Heart right ventricle (tissue), 16 donors: Measurements from ENCODE around the gene FNDC11. TPM values are rescaled to one million over a fixed set of nuclear protein-coding genes. Genes with fewer than 3 reads are reported as not detected.

Experiments
- ATAC-seq, 8 donors: fragments of 200-7000 bp; cut with Tn5 transposase; one replicate each; pipeline ENCODE4 v1.9.1; 2020; ENCODE audit warnings: mild to moderate bottlenecking in 8 of 8, moderate library complexity in 8 of 8, moderate number of reproducible peaks in 1 of 8
- DNase-seq, 2 donors: peaks; one replicate each; pipeline ENCODE4 v3.0.0-alpha.2; 2020
- H3K27ac ChIP-seq, 10 donors: fragments of 200-600 bp; sonication (generic) in 2 of 10; one replicate each; pipeline versions ENCODE4 v1.5.0 to v1.8.0; 2020 to 2022; ENCODE audit warnings: mild to moderate bottlenecking in 3 of 10
- H3K27me3 ChIP-seq, 7 donors: fragments of 200-600 bp; one replicate each; pipeline ENCODE4 v1.8.0; 2021 to 2022; ENCODE audit warnings: mild to moderate bottlenecking in 2 of 7
- H3K36me3 ChIP-seq, 9 donors: fragments of 200-600 bp; sonication (generic) in 1 of 9; one replicate each; pipeline versions ENCODE4 v1.5.0 to v1.8.0; 2020 to 2022; ENCODE audit warnings: mild to moderate bottlenecking in 2 of 9
- H3K4me1 ChIP-seq, 9 donors: fragments of 200-600 bp; sonication (generic) in 1 of 9; one replicate each; pipeline versions ENCODE4 v1.5.0 to v1.8.0; 2020 to 2022; ENCODE audit warnings: mild to moderate bottlenecking in 4 of 9
- H3K4me3 ChIP-seq, 10 donors: fragments of 200-600 bp; sonication (generic) in 2 of 10; one replicate each; pipeline versions ENCODE4 v1.5.0 to v1.8.0; 2020 to 2022; ENCODE audit warnings: mild to moderate bottlenecking in 7 of 10, moderate library complexity in 2 of 10
- H3K9me3 ChIP-seq, 11 donors: fragments of 200-600 bp in 10 of 11; sonication (generic) in 2 of 11; one replicate each; pipeline versions ENCODE4 v1.5.0 to v1.8.0; 2013 to 2022; ENCODE audit warnings: mild to moderate bottlenecking in 2 of 11, control low read depth in 1 of 11, moderate library complexity in 1 of 11
- WGBS, 2 donors: extraction: QIAGEN DNeasy Blood & Tissue Kit; methylation state at CpG; one replicate each; pipeline ENCODE4 v1.1.7; 2013; ENCODE audit warnings: inconsistent platforms in 1 of 2; 5-methylcytosine and 5-hydroxymethylcytosine counted together
- intact Hi-C, 10 donors: fragments of 100-400 bp; cut with DNase I; formaldehyde crosslinking; loops; one replicate each; pipeline versions ENCODE4 v1.11.1 to v1.14.2; 2022
- polyA plus RNA-seq, 2 donors: library from polyadenylated mRNA; stranded (reverse); fragments of 200-250 nt; gene quantifications; one replicate each; pipeline ENCODE4 v1.2.3, GENCODE V29; 2013
- total RNA-seq, 10 donors: library from RNA; stranded (reverse); fragmentation: NEBNext Ultra II Directional in 3 of 10; extraction: Animal tissue kit (Norgen Biotek cat#: 25700) in 3 of 10; gene quantifications; one replicate each; pipeline versions ENCODE4 v1.2.1 to v1.2.4, GENCODE V29; 2021 to 2023
- TF ChIP-seq, protein P1 (sequence below), 9 donors: fragments of 200-600 bp; sonication (generic) in 2 of 9; IDR thresholded peaks; one replicate each; pipeline versions ENCODE4 v1.5.0 to v1.8.0; 2021 to 2022; ENCODE audit warnings: antibody characterized with exemption in 9 of 9, mild to moderate bottlenecking in 5 of 9, moderate library complexity in 1 of 9
- donor health status: Arrhythmogenic right ventricular cardiomyopathy.
- donor health status: ischemic (EF 13 %, LVEDD 7.1; RV severe dilation, severe dysfunction).
- donor health status: healthy with polysubstance abuse.
- donor health status: DM: no; HTN: yes; CAD: no.
- donor health status: DM: no; HTN: no; CAD: no.
- donor health status: ischemic (EF 25% LVEDD 6.9; RV normal size, moderate dysfunction).
- donor health status: ischemic (EF 25% LVEDD 5.7; RV mildly dilated, moderate dysfunction).
- donor health status: healthy.
- donor health status: DM: yes; HTN: yes; CAD: no.
- donor health status: Ischemic cardiomyopathy.
- donor health status: ischemic (EF 35%, LVEDD 5.7; RV mildly dilated, moderate dysfunction).
- donor health status: nonischemic (EF 11% LVEDD 7.7; RV severe dilation, severe dysfunction).
- donor health status: DM: yes; HTN: yes; CAD: no.
- donor health status: PGD.
- donor health status: ischemic (EF 29% LVEDD 5.4; RV normal size, mild dysfunction).
- donor health status: nonischemic (EF 23%, LVEDD 6.1; RV moderate dilation, normal function).

The FNDC11 gene
- total and polyA plus RNA-seq, 12 donors = 0.09 to 0.29 (median 0.18) TPM; not detected in 6

DNA sequence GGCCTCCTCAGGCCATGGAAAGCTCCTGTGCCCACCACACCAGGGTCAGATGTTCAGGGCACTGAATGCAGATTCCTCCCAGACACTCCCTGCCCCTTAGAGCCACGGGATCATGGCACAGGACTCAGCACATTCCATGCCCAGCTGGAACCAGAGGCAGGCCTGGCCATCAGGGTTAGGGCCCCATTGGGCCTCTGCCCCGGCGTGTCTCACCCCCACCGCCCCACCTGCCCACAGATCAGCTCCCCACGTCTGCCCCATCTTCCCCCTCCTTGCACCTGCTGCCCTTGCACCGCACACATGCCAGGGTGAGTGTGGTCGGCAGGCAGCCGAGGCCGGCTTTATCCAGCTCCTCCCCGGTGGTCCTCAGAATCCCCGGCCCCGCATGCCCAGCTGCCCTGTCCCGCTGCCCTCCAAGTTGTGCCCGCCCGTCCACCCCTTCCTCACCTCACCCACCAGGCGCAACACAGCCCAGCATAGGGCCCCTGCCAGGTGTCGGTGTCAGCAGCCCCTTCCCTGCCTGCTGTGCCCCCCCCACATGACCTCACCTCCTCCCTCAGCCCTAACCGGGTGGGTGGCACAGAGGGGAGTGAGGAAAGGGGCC, 4.2 kb upstream of the FNDC11 start:
- H3K27me3 ChIP-seq = peaks cover 0 to 84% (median 31%) of the 10 kb centered on the region in 7 donors
- H3K4me3 ChIP-seq = no peak overlapping the region
- no peaks in the 10 kb centered on the region for H3K9me3 ChIP-seq
- intact Hi-C loops = loop anchor here in 2 of 10 donors (5.0 to 10.0 kb wide), 2 partner anchors 335 to 408 kb away; partner anchors contain the start of gene UCKL1 (in 1 of the 2)
- 84% methylated on average over 18 of the region's 18 CpGs for WGBS, 2 donors
- H3K36me3 ChIP-seq = no peaks in the 10 kb centered on the region
- no peak overlapping the region for H3K27ac ChIP-seq
- ATAC-seq (no peak), DNase-seq (no peak)
- H3K4me1 ChIP-seq = peaks cover 0 to 19% (median 10%) of the 10 kb centered on the region in 9 donors
- TF ChIP-seq, protein P1, sequence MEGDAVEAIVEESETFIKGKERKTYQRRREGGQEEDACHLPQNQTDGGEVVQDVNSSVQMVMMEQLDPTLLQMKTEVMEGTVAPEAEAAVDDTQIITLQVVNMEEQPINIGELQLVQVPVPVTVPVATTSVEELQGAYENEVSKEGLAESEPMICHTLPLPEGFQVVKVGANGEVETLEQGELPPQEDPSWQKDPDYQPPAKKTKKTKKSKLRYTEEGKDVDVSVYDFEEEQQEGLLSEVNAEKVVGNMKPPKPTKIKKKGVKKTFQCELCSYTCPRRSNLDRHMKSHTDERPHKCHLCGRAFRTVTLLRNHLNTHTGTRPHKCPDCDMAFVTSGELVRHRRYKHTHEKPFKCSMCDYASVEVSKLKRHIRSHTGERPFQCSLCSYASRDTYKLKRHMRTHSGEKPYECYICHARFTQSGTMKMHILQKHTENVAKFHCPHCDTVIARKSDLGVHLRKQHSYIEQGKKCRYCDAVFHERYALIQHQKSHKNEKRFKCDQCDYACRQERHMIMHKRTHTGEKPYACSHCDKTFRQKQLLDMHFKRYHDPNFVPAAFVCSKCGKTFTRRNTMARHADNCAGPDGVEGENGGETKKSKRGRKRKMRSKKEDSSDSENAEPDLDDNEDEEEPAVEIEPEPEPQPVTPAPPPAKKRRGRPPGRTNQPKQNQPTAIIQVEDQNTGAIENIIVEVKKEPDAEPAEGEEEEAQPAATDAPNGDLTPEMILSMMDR (IDR thresholded peaks at IDR 0.05) = no peak

DNA sequence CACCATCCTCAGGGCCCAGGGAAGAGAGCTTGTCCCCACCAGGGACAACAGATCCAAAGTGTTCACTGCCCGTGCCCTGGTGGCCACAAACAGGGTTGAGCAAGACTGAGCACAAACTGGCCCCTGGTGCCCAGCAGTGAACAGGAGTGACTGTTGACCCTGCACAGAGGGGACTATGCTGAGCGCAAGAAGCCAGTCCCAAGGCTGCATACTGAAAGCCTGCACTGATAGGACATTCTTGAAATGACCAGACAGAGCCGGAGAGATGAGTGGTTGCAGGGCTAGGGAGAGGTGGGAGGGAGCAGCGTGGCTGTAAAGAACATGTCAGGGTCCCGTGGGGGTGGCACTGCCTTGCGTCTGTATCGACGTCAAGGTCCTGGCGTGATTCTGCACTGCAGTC, 2.9 kb upstream of the FNDC11 start:
- intact Hi-C loops = loop anchor here in 1 of 10 donors (5.0 kb wide), 1 partner anchor 406 kb away; the partner anchor contains the start of gene UCKL1
- Histone ChIP-seq H3K27ac (no peak overlapping the region), H3K4me1 (peaks cover 0 to 19% (median 10%) of the 10 kb centered on the region in 9 donors), H3K4me3 (no peak overlapping the region), H3K36me3 (no peaks in the 10 kb centered on the region), H3K27me3 (peaks cover 0 to 75% (median 31%) of the 10 kb centered on the region in 7 donors), H3K9me3 (no peaks in the 10 kb centered on the region)
- 31 to 35% methylated on average over 9 of the region's 9 CpGs for WGBS, 2 donors
- no peak for ATAC-seq
- DNase-seq = no peak
- TF ChIP-seq, protein P1 (IDR thresholded peaks at IDR 0.05) = no peak

DNA sequence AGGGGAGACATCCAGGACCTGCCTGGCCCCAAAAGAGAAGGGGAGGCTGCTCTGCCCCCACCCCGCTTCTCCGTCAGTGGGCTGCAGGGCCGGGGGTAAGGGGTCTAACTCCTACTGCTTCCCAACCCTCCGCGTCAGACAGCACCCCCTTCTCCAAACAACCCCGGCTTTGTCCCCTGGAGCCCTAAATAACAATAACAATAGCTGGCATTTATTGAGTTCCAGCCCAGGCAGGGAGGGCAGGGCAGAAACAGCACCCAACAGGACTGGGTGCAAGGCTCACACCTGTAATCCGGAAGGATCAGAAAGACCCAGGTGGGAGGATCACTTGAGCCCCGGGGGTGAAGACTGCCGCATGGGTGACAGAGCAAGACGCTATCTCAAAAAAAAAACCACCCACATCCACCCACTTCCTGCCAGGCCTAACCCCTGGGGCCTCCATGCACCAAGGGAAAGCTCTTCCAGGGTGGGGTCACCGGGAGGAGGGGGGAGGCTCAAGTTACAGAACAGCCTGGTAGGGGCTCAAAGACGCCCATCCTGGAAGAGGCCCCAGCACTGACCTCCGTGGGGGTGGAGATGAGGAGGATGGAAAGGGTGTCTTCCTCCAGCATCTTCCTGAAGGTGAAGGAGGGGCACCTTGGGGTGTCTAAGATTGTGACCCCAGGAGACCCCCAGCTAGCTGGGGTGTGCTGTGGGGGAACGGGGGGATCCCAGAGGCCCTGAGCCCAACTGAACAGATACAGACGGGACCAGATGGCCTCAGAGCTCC, 1.3 kb upstream of the FNDC11 start:
- H3K36me3 ChIP-seq = peaks cover 0 to 2% (median 0%) of the 10 kb centered on the region in 9 donors
- intact Hi-C loops = loop anchor here in 1 of 10 donors (5.0 kb wide), 1 partner anchor 405 kb away; the partner anchor contains the start of gene UCKL1
- no peak for DNase-seq
- no peaks in the 10 kb centered on the region for H3K9me3 ChIP-seq
- H3K27me3 ChIP-seq = peaks cover 0 to 60% (median 24%) of the 10 kb centered on the region in 7 donors
- no peak overlapping the region for H3K4me3 ChIP-seq
- peaks cover 0 to 19% (median 10%) of the 10 kb centered on the region in 9 donors for H3K4me1 ChIP-seq
- ATAC-seq = no peak
- WGBS, 2 donors = 44 to 47% methylated on average over 15 of the region's 15 CpGs
- TF ChIP-seq, protein P1 (IDR thresholded peaks at IDR 0.05) = no peak
- H3K27ac ChIP-seq = peak overlapping the region in 1 of 10 donors; percentile 21

DNA sequence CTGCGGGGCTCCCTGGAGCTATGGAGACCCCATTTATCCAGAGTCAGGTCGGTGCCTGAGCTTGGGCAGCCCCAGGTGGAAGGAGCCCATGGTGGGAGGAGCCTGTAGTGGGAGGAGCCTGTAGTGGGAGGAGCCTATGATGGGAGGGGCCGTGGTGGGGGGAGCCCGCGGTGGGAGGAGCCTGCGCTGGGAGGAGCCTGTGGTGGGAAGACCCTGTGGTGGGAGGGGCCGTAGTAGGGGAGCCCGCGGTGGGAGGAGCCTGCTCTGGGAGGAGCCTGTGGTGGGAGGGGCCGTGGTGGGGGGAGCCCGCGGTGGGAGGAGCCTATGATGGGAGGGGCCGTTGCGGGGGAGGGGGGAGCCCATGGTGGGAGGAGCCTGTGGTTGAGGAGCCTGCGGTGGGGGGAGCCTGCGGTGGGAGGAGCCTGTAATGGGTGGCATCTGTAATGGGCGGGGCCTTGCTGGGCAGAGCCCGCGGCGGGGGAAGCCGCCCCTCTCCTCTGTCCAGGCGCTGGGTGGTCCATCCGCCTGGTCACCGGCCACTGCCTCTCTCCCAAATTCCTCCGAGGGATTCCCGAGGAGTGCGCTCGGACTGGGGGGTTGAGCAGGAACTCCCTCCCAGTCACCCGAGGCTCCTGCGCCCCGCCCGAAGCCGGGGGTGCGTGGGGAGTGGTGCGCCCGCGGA, 567 bp upstream of the FNDC11 start:
- H3K27ac ChIP-seq = peak overlapping the region in 4 of 10 donors; percentile 21 to 70 (median 39)
- intact Hi-C loops = loop anchor here in 1 of 10 donors (5.0 kb wide), 1 partner anchor 404 kb away; the partner anchor contains the start of gene UCKL1

More for the DNA sequence above, 567 bp upstream of the FNDC11 start:
- WGBS, 2 donors = 2 to 3% methylated on average over 25 to 34 of the region's 37 CpGs
- DNase-seq (peak; percentile 85), ATAC-seq (peak; percentile 74 to 91 (median 82))
- peaks cover 0 to 10% (median 0%) of the 10 kb centered on the region in 9 donors for H3K36me3 ChIP-seq
- peaks cover 0 to 19% (median 10%) of the 10 kb centered on the region in 9 donors for H3K4me1 ChIP-seq
- TF ChIP-seq, protein P1 (IDR thresholded peaks at IDR 0.05) = no peak
- no peaks in the 10 kb centered on the region for H3K9me3 ChIP-seq
- H3K27me3 ChIP-seq = peaks cover 0 to 53% (median 17%) of the 10 kb centered on the region in 7 donors
- H3K4me3 ChIP-seq = peak overlapping the region in 9 of 10 donors; percentile 46 to 69 (median 64)
